H9 (cell line): ENCODE results near the gene SPATA16. TPM values are rescaled to one million over a fixed set of nuclear protein-coding genes. Genes with fewer than 3 reads are reported as not detected.

Source experiments
- DNase-seq: peaks from one replicate; pipeline ENCODE4 v3.0.0-alpha.2; 2017
- H2AFZ ChIP-seq: one replicate; pipeline ENCODE4 v1.6.1; 2013; ENCODE audit warnings: mild to moderate bottlenecking, low read length, control low read depth, moderate library complexity
- H2AK5ac ChIP-seq: 2 replicates; pipeline ENCODE4 v1.6.1; 2013; ENCODE audit warnings: low read length, control low read depth, mixed read lengths; ENCODE audit not compliant: insufficient read length
- H2BK120ac ChIP-seq: one replicate; pipeline ENCODE4 v1.6.1; 2013; ENCODE audit warnings: low read depth, mild to moderate bottlenecking, low read length, control low read depth, inconsistent platforms; ENCODE audit not compliant: poor library complexity, severe bottlenecking
- H2BK12ac ChIP-seq: 2 replicates; pipeline ENCODE4 v1.6.1; 2013; ENCODE audit warnings: low read length, control low read depth, mixed read lengths, low read depth; ENCODE audit not compliant: insufficient read length
- H2BK15ac ChIP-seq: 2 replicates; pipeline ENCODE4 v1.6.1; 2013; ENCODE audit warnings: low read depth, low read length, control low read depth
- H2BK20ac ChIP-seq: one replicate; pipeline ENCODE4 v1.6.1; 2013; ENCODE audit warnings: low read depth, mild to moderate bottlenecking, low read length, control low read depth, inconsistent platforms; ENCODE audit not compliant: poor library complexity, severe bottlenecking
- H2BK5ac ChIP-seq: 2 replicates; pipeline ENCODE4 v1.6.1; 2013; ENCODE audit warnings: low read length, control low read depth, mixed read lengths; ENCODE audit not compliant: insufficient read length
- H3K14ac ChIP-seq: 2 replicates; pipeline ENCODE4 v1.6.1; 2013; ENCODE audit warnings: low read length, control low read depth; ENCODE audit not compliant: insufficient read depth
- H3K18ac ChIP-seq: 2 replicates; pipeline ENCODE4 v1.6.1; 2013; ENCODE audit warnings: low read depth, mild to moderate bottlenecking, mixed read lengths, low read length, control low read depth; ENCODE audit not compliant: insufficient read length
- H3K23ac ChIP-seq: 2 replicates; pipeline ENCODE4 v1.6.1; 2013; ENCODE audit warnings: low read length, control low read depth, mixed read lengths, low read depth; ENCODE audit not compliant: insufficient read length
- H3K23me2 ChIP-seq: 2 replicates; pipeline ENCODE4 v1.6.1; 2013; ENCODE audit warnings: low read depth, mild to moderate bottlenecking, mixed read lengths, low read length, control low read depth; ENCODE audit not compliant: insufficient read length, poor library complexity, severe bottlenecking
- H3K27ac ChIP-seq: 2 replicates; pipeline ENCODE4 v1.5.1; 2013; ENCODE audit warnings: low read length, control low read depth, mixed read lengths, low read depth; ENCODE audit not compliant: insufficient read length
- H3K27me3 ChIP-seq: 2 replicates; pipeline ENCODE4 v1.6.1; 2013; ENCODE audit warnings: low read length, control low read depth, inconsistent platforms; ENCODE audit not compliant: insufficient read depth
- H3K4ac ChIP-seq: 2 replicates; pipeline ENCODE4 v1.6.1; 2013; ENCODE audit warnings: low read depth, mild to moderate bottlenecking, control low read depth, inconsistent platforms, low read length, moderate library complexity
- H3K4me1 ChIP-seq: 2 replicates; pipeline ENCODE4 v1.6.1; 2013; ENCODE audit warnings: low read length, control low read depth, inconsistent platforms; ENCODE audit not compliant: insufficient read depth
- H3K4me2 ChIP-seq: 2 replicates; pipeline ENCODE4 v1.6.1; 2013; ENCODE audit warnings: low read length, control low read depth, mixed read lengths; ENCODE audit not compliant: insufficient read length, insufficient read depth
- H3K56ac ChIP-seq: 2 replicates; pipeline ENCODE4 v1.6.1; 2013; ENCODE audit warnings: low read depth, mild to moderate bottlenecking, mixed read lengths, low read length, control low read depth; ENCODE audit not compliant: insufficient read length
- H3K79me1 ChIP-seq: 2 replicates; pipeline ENCODE4 v1.6.1; 2013; ENCODE audit warnings: low read depth, mild to moderate bottlenecking, moderate library complexity, low read length, control low read depth, inconsistent platforms; ENCODE audit not compliant: insufficient read depth, poor library complexity, severe bottlenecking
- H3K79me2 ChIP-seq: 2 replicates; pipeline ENCODE4 v1.6.1; 2013; ENCODE audit warnings: low read length, control low read depth, inconsistent platforms; ENCODE audit not compliant: insufficient read depth
- H3K9ac ChIP-seq: 2 replicates; pipeline ENCODE4 v1.6.1; 2013; ENCODE audit warnings: low read length, control low read depth, mixed read lengths; ENCODE audit not compliant: insufficient read length; ENCODE audit errors: extremely low read depth
- H3K9me3 ChIP-seq: one replicate; pipeline ENCODE4 v1.6.1; 2013; ENCODE audit warnings: low read depth, low read length, inconsistent platforms; ENCODE audit not compliant: control insufficient read depth
- H3T11ph ChIP-seq: one replicate; pipeline ENCODE4 v1.6.1; 2013; ENCODE audit warnings: mild to moderate bottlenecking, low read length, control low read depth, inconsistent platforms
- H4K20me1 ChIP-seq: one replicate; pipeline ENCODE4 v1.6.1; 2013; ENCODE audit not compliant: control insufficient read depth, insufficient read length, insufficient read depth
- H4K5ac ChIP-seq: 2 replicates; pipeline ENCODE4 v1.6.1; 2013; ENCODE audit warnings: low read depth, mild to moderate bottlenecking, mixed read lengths, low read length, control low read depth; ENCODE audit not compliant: insufficient read length
- H4K8ac ChIP-seq: replicated peaks from 2 replicates; pipeline ENCODE4 v1.6.1; 2013; ENCODE audit warnings: low read length, control low read depth, mixed read lengths, low read depth; ENCODE audit not compliant: insufficient read length
- H4K91ac ChIP-seq: 2 replicates; pipeline ENCODE4 v1.6.1; 2013; ENCODE audit warnings: low read depth, mild to moderate bottlenecking, moderate library complexity, mixed read lengths, low read length, control low read depth; ENCODE audit not compliant: insufficient read length
- H3K27ac Mint-ChIP-seq, 3 experiments: 2 replicates in 2 of 3; 3 replicates in 1 of 3; pipeline ENCODE4 v1.8.0; 2020 to 2021; ENCODE audit warnings: mixed read lengths in 3 of 3, mild to moderate bottlenecking in 1 of 3, moderate library complexity in 1 of 3
- H3K27me3 Mint-ChIP-seq: 2 replicates; pipeline ENCODE4 v1.8.0; 2021; ENCODE audit warnings: low read depth, mild to moderate bottlenecking, moderate library complexity, mixed read lengths
- H3K36me3 Mint-ChIP-seq, 3 experiments: 2 replicates in 2 of 3; 3 replicates in 1 of 3; pipeline ENCODE4 v1.8.0; 2020 to 2021; ENCODE audit warnings: low read depth in 3 of 3, mixed read lengths in 3 of 3; ENCODE audit not compliant: insufficient read depth in 1 of 3
- H3K4me1 Mint-ChIP-seq, 2 experiments: 2 replicates each; pipeline ENCODE4 v1.8.0; 2020; ENCODE audit warnings: mixed read lengths in 2 of 2
- H3K4me3 Mint-ChIP-seq, 2 experiments: 2 replicates in 1 of 2; 3 replicates in 1 of 2; pipeline ENCODE4 v1.8.0; 2020 to 2021; ENCODE audit warnings: mild to moderate bottlenecking in 2 of 2, mixed read lengths in 2 of 2, moderate library complexity in 1 of 2
- H3K9me3 Mint-ChIP-seq, 2 experiments: 2 replicates in 1 of 2; 3 replicates in 1 of 2; pipeline ENCODE4 v1.8.0; 2020; ENCODE audit warnings: mild to moderate bottlenecking in 2 of 2, mixed read lengths in 2 of 2, moderate library complexity in 1 of 2
- CTCF ChIP-seq: fragments of 200-600 bp; sonication (generic); conservative IDR thresholded peaks from 3 replicates; pipeline ENCODE4 v1.8.0; 2021; ENCODE audit warnings: antibody characterized with exemption, mild to moderate bottlenecking
- WGBS: extraction: QIAGEN DNeasy Blood & Tissue Kit; methylation state at CpG from one replicate; pipeline ENCODE4 v1.1.7; 2013; ENCODE audit warnings: missing lambda C conversion rate, low lambda C conversion rate, mixed read lengths; ENCODE audit not compliant: insufficient read length; ENCODE audit errors: extremely low coverage; 5-methylcytosine and 5-hydroxymethylcytosine counted together
- total RNA-seq: library from RNA; stranded (reverse); gene quantifications from 2 replicates; pipeline ENCODE4 v1.2.1, GENCODE V29; 2021

Gene SPATA16
- total RNA-seq, 1 experiment from 2014 or later: not detected

DNA sequence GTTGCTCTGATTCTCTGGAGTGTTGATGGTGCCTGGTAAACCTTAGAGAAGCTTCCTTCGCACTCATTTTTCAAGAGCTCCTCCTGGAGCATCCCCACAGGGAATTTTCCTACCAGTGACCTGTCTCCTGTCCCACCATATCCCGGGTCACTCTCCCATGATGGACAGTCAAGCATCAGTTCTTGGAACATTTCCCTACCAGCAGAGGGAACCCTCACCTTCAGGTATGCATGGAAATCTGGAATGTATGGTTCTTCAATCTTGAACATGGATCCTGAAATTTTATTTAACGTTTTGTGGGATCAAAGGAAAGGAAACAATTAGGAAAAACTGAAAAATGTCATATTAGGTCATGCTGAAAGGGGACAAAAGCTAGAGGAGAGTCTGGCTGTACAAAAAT, 153.8 kb downstream of the SPATA16 start:
- H2AK5ac ChIP-seq: no peak overlapping the region
- H3K9me3 ChIP-seq: no peaks in the 10 kb centered on the region
- H3K4me2 ChIP-seq: no peak overlapping the region
- no peak overlapping the region for H3K23ac ChIP-seq
- H2BK20ac ChIP-seq: no peak overlapping the region
- Mint-ChIP-seq H3K9me3 (no peaks in the 10 kb centered on the region), H3K27ac (peak overlapping the region in 2 of 3 experiments; percentile 45 to 75; a peak in 2 of 7 replicates), H3K4me1 (peaks cover 13 to 14% of the 10 kb centered on the region in 2 experiments), H3K36me3 (no peaks in the 10 kb centered on the region), H3K4me3 (no peak overlapping the region), H3K27me3 (no peaks in the 10 kb centered on the region)
- H3K27ac ChIP-seq: no peak overlapping the region
- H3K56ac ChIP-seq: no peak overlapping the region
- TF ChIP-seq CTCF: peak; percentile 75
- peak; percentile 34 for DNase-seq
- H3K4me1 ChIP-seq: no peaks in the 10 kb centered on the region; the same call in 1 of the 2 replicates
- H3T11ph ChIP-seq: no peak overlapping the region
- no peak overlapping the region for H2BK5ac ChIP-seq
- H3K4ac ChIP-seq: no peak overlapping the region
- no peaks in the 10 kb centered on the region for H4K20me1 ChIP-seq
- WGBS: no CpG with 5 or more reads among the region's 3 CpGs
- no peak overlapping the region for H2BK120ac ChIP-seq
- no peaks in the 10 kb centered on the region for H3K23me2 ChIP-seq
- H3K14ac ChIP-seq: no peak overlapping the region
- H3K18ac ChIP-seq: no peak overlapping the region
- H4K91ac ChIP-seq: no peak overlapping the region
- H3K79me2 ChIP-seq: no peaks in the 10 kb centered on the region
- H3K79me1 ChIP-seq: no peaks in the 10 kb centered on the region
- H3K27me3 ChIP-seq: no peaks in the 10 kb centered on the region
- H2BK12ac ChIP-seq: no peak overlapping the region
- no peak overlapping the region for H2BK15ac ChIP-seq
- H2AFZ ChIP-seq: no peak overlapping the region
- no peak overlapping the region for H4K8ac ChIP-seq
- H3K9ac ChIP-seq: no peak overlapping the region
- no peak overlapping the region for H4K5ac ChIP-seq
